CD14-positive monocyte (primary cell): ENCODE results near the gene RTF2. TPM values are rescaled to one million over a fixed set of nuclear protein-coding genes. Genes with fewer than 3 reads are reported as not detected.

Experiments
- DNase-seq, 3 donors: peaks; one replicate each; pipeline ENCODE4 v3.0.0-alpha.2; 2011 to 2022
- H2AFZ ChIP-seq: 2 replicates; pipeline ENCODE4 v1.6.0; 2012; ENCODE audit warnings: mild to moderate bottlenecking, low read depth, low read length, inconsistent platforms; ENCODE audit not compliant: insufficient read depth, poor library complexity, severe bottlenecking
- H3K27ac ChIP-seq, 2 donors: 1 replicate in 1 of 2; 2 replicates in 1 of 2; pipeline ENCODE4 v1.5.1; 2012 to 2013; ENCODE audit warnings: low read length in 2 of 2, control low read depth in 1 of 2, inconsistent platforms in 1 of 2, low read depth in 1 of 2, mild to moderate bottlenecking in 1 of 2
- H3K27me3 ChIP-seq, 2 donors: one replicate each; pipeline versions ENCODE4 v1.6.0 to v1.6.1; 2011 to 2013; ENCODE audit warnings: low read length in 2 of 2; ENCODE audit not compliant: control insufficient read depth in 2 of 2, insufficient read depth in 2 of 2
- H3K36me3 ChIP-seq, 2 donors: replicated peaks in 1 of 2; 1 replicate in 1 of 2; 2 replicates in 1 of 2; pipeline versions ENCODE4 v1.5.1 to v1.6.1; 2012 to 2013; ENCODE audit warnings: low read length in 2 of 2, control low read depth in 1 of 2, inconsistent platforms in 1 of 2, mild to moderate bottlenecking in 1 of 2; ENCODE audit not compliant: insufficient read depth in 2 of 2, control insufficient read depth in 1 of 2
- H3K4me1 ChIP-seq, 2 donors: 1 replicate in 1 of 2; 2 replicates in 1 of 2; pipeline versions ENCODE4 v1.5.1 to v1.6.1; 2012 to 2013; ENCODE audit warnings: low read length in 2 of 2, control low read depth in 1 of 2, inconsistent platforms in 1 of 2, mild to moderate bottlenecking in 1 of 2, moderate library complexity in 1 of 2; ENCODE audit not compliant: insufficient read depth in 2 of 2, control insufficient read depth in 1 of 2
- H3K4me2 ChIP-seq: replicated peaks from 2 replicates; pipeline ENCODE3; 2012; ENCODE audit warnings: low read length, moderate library complexity, mild to moderate bottlenecking; ENCODE audit not compliant: poor library complexity, severe bottlenecking; ENCODE audit errors: extremely low read depth
- H3K4me3 ChIP-seq, 3 experiments: fragments of 200-600 bp in 1 of 3; sonication (generic) in 1 of 3; replicated peaks in 1 of 3; 1 replicate in 2 of 3; 2 replicates in 1 of 3; pipeline ENCODE4 v1.5.1; 2011 to 2013; ENCODE audit warnings: low read length in 3 of 3, mild to moderate bottlenecking in 3 of 3, control low read depth in 2 of 3, low read depth in 2 of 3, inconsistent platforms in 1 of 3, moderate library complexity in 1 of 3
- H3K79me2 ChIP-seq: 2 replicates; pipeline ENCODE4 v1.6.0; 2012; ENCODE audit warnings: mild to moderate bottlenecking, control low read depth, inconsistent platforms, low read length, moderate library complexity; ENCODE audit not compliant: insufficient read depth
- H3K9ac ChIP-seq: 2 replicates; pipeline ENCODE4 v1.6.0; 2017; ENCODE audit warnings: low read length, mild to moderate bottlenecking; ENCODE audit not compliant: insufficient read depth, poor library complexity, severe bottlenecking
- H3K9me3 ChIP-seq, 2 donors: replicated peaks in 1 of 2; 1 replicate in 1 of 2; 2 replicates in 1 of 2; pipeline versions ENCODE4 v1.5.1 to v1.6.1; 2012 to 2013; ENCODE audit warnings: low read length in 2 of 2, control low read depth in 1 of 2; ENCODE audit not compliant: control insufficient read depth in 1 of 2, insufficient read depth in 1 of 2
- H4K20me1 ChIP-seq: 2 replicates; pipeline ENCODE4 v1.6.0; 2012; ENCODE audit warnings: mild to moderate bottlenecking, low read length, control low read depth, moderate library complexity; ENCODE audit not compliant: insufficient read depth
- H3K27ac Mint-ChIP-seq, 7 donors: one replicate each; pipeline ENCODE4 v1.8.0; 2020; ENCODE audit warnings: mild to moderate bottlenecking in 7 of 7, mixed read lengths in 7 of 7, moderate library complexity in 6 of 7, inconsistent platforms in 2 of 7
- H3K27me3 Mint-ChIP-seq, 3 donors: one replicate each; pipeline ENCODE4 v1.8.0; 2021 to 2022; ENCODE audit warnings: low read depth in 3 of 3, mild to moderate bottlenecking in 3 of 3, mixed read lengths in 3 of 3, moderate library complexity in 3 of 3, inconsistent platforms in 1 of 3
- H3K36me3 Mint-ChIP-seq, 2 donors: one replicate each; pipeline ENCODE4 v1.8.0; 2020; ENCODE audit warnings: mixed read lengths in 2 of 2, inconsistent platforms in 1 of 2, mild to moderate bottlenecking in 1 of 2
- H3K4me1 Mint-ChIP-seq: one replicate; pipeline ENCODE4 v1.8.0; 2020; ENCODE audit warnings: mild to moderate bottlenecking, mixed read lengths
- H3K4me3 Mint-ChIP-seq, 2 donors: one replicate each; pipeline ENCODE4 v1.8.0; 2020; ENCODE audit warnings: mild to moderate bottlenecking in 2 of 2, mixed read lengths in 2 of 2, moderate library complexity in 1 of 2
- H3K9me3 Mint-ChIP-seq, 7 donors: one replicate each; pipeline ENCODE4 v1.8.0; 2020 to 2022; ENCODE audit warnings: mixed read lengths in 7 of 7, mild to moderate bottlenecking in 6 of 7, moderate library complexity in 6 of 7, inconsistent platforms in 2 of 7
- CTCF ChIP-seq: fragments of 200-600 bp; IDR thresholded peaks from one replicate; pipeline ENCODE4 v1.8.0; 2022; ENCODE audit warnings: antibody characterized with exemption, mild to moderate bottlenecking
- WGBS: methylation state at CpG from one replicate; pipeline ENCODE4 v1.1.5; 2013; ENCODE audit warnings: missing lambda C conversion rate; ENCODE audit not compliant: insufficient coverage; 5-methylcytosine and 5-hydroxymethylcytosine counted together
- intact Hi-C, 2 donors: fragments of 100-400 bp; cut with micrococcal nuclease; formaldehyde crosslinking; loops; one replicate each; pipeline versions ENCODE4 v1.15.0 to v1.15.1; 2023
- polyA plus RNA-seq, 3 donors: library from polyadenylated mRNA; depleted of rRNA in 1 of 3; unstranded in 2 of 3; stranded (reverse) in 1 of 3; fragments of 300-500 nt in 2 of 3; fragments of >200 nt in 1 of 3; fragmentation: Illumina TruSeq in 2 of 3; gene quantifications; 1 replicate in 2 of 3; 2 replicates in 1 of 3; pipeline ENCODE4 v1.2.3, GENCODE V29; 2012 to 2021

The RTF2 gene
- polyA plus RNA-seq, 3 donors = 74.3 to 163 (median 148) TPM

GRCh38 chr20:56422824-56423189 lies 45.6 kb upstream of the RTF2 start:
- peaks cover 18 to 32% (median 20%) of the 10 kb centered on the region in 3 donors for H3K27me3 Mint-ChIP-seq
- peaks cover 85% of the 10 kb centered on the region for H3K4me1 Mint-ChIP-seq
- intact Hi-C loops = loop anchor here (5.0 kb wide), 2 partner anchors 39 to 44 kb away; partner anchors contain the start of gene RTF2 (in 1 of the 2)
- no peak overlapping the region for H3K9ac ChIP-seq
- peaks cover 33 to 37% of the 10 kb centered on the region in 2 donors for H3K36me3 Mint-ChIP-seq
- H3K9me3 Mint-ChIP-seq = no peaks in the 10 kb centered on the region
- H4K20me1 ChIP-seq = peaks cover 8% of the 10 kb centered on the region
- H2AFZ ChIP-seq = no peak overlapping the region
- H3K9me3 ChIP-seq = no peaks in the 10 kb centered on the region
- TF ChIP-seq CTCF = no peak
- WGBS = no CpG with 5 or more reads among the region's 4 CpGs
- H3K27ac ChIP-seq = no peak overlapping the region
- H3K4me2 ChIP-seq = peak overlapping the region; percentile 46
- peaks cover 7 to 9% of the 10 kb centered on the region in 2 donors for H3K27me3 ChIP-seq
- H3K36me3 ChIP-seq = no peaks in the 10 kb centered on the region
- no peak for DNase-seq
- H3K4me1 ChIP-seq = peaks cover 84 to 88% of the 10 kb centered on the region in 2 donors
- H3K4me3 Mint-ChIP-seq = peak overlapping the region; percentile 4 to 62
- peak overlapping the region in 3 of 7 donors; percentile 26 to 78 (median 76) for H3K27ac Mint-ChIP-seq
- no peaks in the 10 kb centered on the region for H3K79me2 ChIP-seq
- peak overlapping the region in 1 of 3 experiments; percentile 29 for H3K4me3 ChIP-seq

- H3K4me1 ChIP-seq = peaks cover 84 to 88% of the 10 kb centered on the region in 2 donors
- intact Hi-C loops = loop anchor here (5.0 kb wide), 2 partner anchors 39 to 44 kb away; partner anchors contain the start of gene RTF2 (in 1 of the 2)
- H3K79me2 ChIP-seq = no peaks in the 10 kb centered on the region
- no peak for TF ChIP-seq CTCF
- Mint-ChIP-seq H3K27me3 (peaks cover 20 to 35% (median 24%) of the 10 kb centered on the region in 3 donors), H3K36me3 (peaks cover 33 to 36% of the 10 kb centered on the region in 2 donors), H3K4me3 (peak overlapping the region in 1 of 2 donors; percentile 62), H3K27ac (peak overlapping the region in 2 of 7 donors; percentile 76 to 78), H3K4me1 (peaks cover 85% of the 10 kb centered on the region), H3K9me3 (peaks cover 0 to 2% (median 0%) of the 10 kb centered on the region in 7 donors)
- H3K27ac ChIP-seq = no peak overlapping the region
- H2AFZ ChIP-seq = no peak overlapping the region
- no peaks in the 10 kb centered on the region for H3K36me3 ChIP-seq
- no peaks in the 10 kb centered on the region for H3K9me3 ChIP-seq
- peaks cover 7 to 9% of the 10 kb centered on the region in 2 donors for H3K27me3 ChIP-seq
- no CpG with 5 or more reads among the region's 1 CpG for WGBS
- H4K20me1 ChIP-seq = peaks cover 11% of the 10 kb centered on the region
- peak in 1 of 3 donors; percentile 18 for DNase-seq
- peak overlapping the region; percentile 46 for H3K4me2 ChIP-seq
- H3K9ac ChIP-seq = no peak overlapping the region
- H3K4me3 ChIP-seq = peak overlapping the region in 1 of 3 experiments; percentile 29
Observed at GRCh38 chr20:56423211-56423610, 45.2 kb upstream of the RTF2 start.
